ENCODE measurements around the gene PTGIS.

PTGIS gene

DNA sequence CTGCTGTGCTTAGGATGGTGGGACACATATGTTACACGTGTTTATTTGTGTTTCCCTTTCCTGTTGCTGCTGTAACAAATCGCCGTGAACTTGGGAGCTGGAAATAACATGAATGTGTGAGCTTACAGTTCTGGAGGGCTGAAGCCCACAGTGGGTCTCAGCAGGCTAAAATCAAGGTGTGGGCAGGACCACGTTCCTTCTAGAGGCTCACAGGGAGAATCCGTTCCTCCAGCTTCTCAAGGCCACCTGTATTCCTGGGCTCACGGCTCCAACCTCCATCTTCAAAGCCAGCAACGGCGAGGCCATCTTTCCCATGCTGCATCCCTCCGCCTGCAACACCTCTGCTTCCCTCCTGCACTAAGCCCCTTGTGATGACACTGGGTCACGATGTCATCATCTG is 27.4 kb upstream of the PTGIS start:
- H3K27ac ChIP-seq (replicated peaks), result no peak overlapping the region

GRCh38 chr20:49594931-49595315 is 27.0 kb upstream of the PTGIS start:
- Histone ChIP-seq H3K27me3 (ENCODE audit: insufficient read depth, poor library complexity, severe bottlenecking) (no peaks in the 10 kb centered on the region), H3K27ac (replicated peaks) (no peak overlapping the region), H3K4me3 (replicated peaks; ENCODE audit: insufficient read depth, low read length) (no peak overlapping the region)
- DNase-seq (ENCODE audit: low read depth in 1 of 2, low spot score in 1 of 2), result no peak
- TF ChIP-seq GABPA (IDR thresholded peaks at IDR 0.05; ENCODE audit: low read depth) (no peak), POLR2AphosphoS5 (IDR thresholded peaks at IDR 0.05; ENCODE audit: low read depth) (no peak), SPI1 (IDR thresholded peaks at IDR 0.05; ENCODE audit: borderline replicate concordance, low read depth) (no peak), REST (IDR thresholded peaks at IDR 0.05; ENCODE audit: insufficient replicate concordance, low read depth) (no peak)
- TF ChIP-seq, protein P1, sequence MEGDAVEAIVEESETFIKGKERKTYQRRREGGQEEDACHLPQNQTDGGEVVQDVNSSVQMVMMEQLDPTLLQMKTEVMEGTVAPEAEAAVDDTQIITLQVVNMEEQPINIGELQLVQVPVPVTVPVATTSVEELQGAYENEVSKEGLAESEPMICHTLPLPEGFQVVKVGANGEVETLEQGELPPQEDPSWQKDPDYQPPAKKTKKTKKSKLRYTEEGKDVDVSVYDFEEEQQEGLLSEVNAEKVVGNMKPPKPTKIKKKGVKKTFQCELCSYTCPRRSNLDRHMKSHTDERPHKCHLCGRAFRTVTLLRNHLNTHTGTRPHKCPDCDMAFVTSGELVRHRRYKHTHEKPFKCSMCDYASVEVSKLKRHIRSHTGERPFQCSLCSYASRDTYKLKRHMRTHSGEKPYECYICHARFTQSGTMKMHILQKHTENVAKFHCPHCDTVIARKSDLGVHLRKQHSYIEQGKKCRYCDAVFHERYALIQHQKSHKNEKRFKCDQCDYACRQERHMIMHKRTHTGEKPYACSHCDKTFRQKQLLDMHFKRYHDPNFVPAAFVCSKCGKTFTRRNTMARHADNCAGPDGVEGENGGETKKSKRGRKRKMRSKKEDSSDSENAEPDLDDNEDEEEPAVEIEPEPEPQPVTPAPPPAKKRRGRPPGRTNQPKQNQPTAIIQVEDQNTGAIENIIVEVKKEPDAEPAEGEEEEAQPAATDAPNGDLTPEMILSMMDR (IDR thresholded peaks at IDR 0.05; ENCODE audit: insufficient read depth, low read length), result no peak

More for the DNA sequence above, 27.4 kb upstream of the PTGIS start:
- TF ChIP-seq SPI1 (IDR thresholded peaks at IDR 0.05; ENCODE audit: borderline replicate concordance, low read depth) (no peak), REST (IDR thresholded peaks at IDR 0.05; ENCODE audit: insufficient replicate concordance, low read depth) (no peak), POLR2AphosphoS5 (IDR thresholded peaks at IDR 0.05; ENCODE audit: low read depth) (no peak), GABPA (IDR thresholded peaks at IDR 0.05; ENCODE audit: low read depth) (no peak)
- TF ChIP-seq, protein P1 (IDR thresholded peaks at IDR 0.05; ENCODE audit: insufficient read depth, low read length), result no peak
- no peak for DNase-seq (ENCODE audit: low read depth in 1 of 2, low spot score in 1 of 2)
- Histone ChIP-seq H3K27me3 (ENCODE audit: insufficient read depth, poor library complexity, severe bottlenecking) (no peaks in the 10 kb centered on the region), H3K4me3 (replicated peaks; ENCODE audit: insufficient read depth, low read length) (no peak overlapping the region)

DNA sequence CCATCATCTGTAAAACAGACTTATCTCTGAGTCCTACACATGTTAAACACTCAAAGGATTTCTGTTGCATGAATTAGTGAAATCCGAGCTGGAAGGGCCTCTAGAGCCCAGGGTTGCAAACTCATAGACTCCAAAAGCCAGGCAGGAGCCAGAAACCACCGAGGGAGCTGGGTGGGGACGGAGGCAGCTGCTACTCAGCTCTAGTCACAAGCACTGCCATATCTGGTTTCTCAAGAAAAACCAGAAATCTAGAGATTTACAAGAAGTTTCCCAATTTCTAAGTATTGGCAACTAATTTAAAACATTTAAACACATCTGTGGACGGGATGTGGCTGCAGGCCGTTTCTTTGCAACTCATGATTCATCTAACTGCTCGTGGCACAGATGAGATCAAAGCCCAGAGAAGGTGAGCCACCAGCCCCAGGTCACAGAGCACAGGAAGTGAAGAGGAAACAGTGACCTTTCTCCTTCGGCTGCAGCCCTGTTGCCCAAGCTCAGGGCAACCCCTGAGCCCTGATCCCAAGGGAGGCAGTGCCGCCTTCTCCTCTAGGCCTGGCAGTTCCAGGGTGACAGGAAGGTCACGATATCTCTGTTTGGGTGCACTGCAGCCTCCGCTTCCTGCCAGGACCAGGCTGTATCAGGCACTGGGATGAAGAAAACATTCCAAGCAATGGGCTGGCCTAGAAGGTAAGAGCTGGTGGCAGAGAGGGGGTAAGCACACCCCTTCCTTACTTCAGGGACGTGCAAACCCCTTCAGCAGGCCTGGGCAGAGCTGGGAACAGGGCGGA is 26.4 kb upstream of the PTGIS start:
- Histone ChIP-seq H3K27ac (replicated peaks) (no peak overlapping the region), H3K27me3 (ENCODE audit: insufficient read depth, poor library complexity, severe bottlenecking) (no peaks in the 10 kb centered on the region)

More for the DNA sequence above, 26.4 kb upstream of the PTGIS start:
- no peak for TF ChIP-seq SPI1 (IDR thresholded peaks at IDR 0.05; ENCODE audit: borderline replicate concordance, low read depth)
- TF ChIP-seq GABPA (IDR thresholded peaks at IDR 0.05; ENCODE audit: low read depth), result no peak
- no peak for TF ChIP-seq REST (IDR thresholded peaks at IDR 0.05; ENCODE audit: insufficient replicate concordance, low read depth)
- TF ChIP-seq POLR2AphosphoS5 (IDR thresholded peaks at IDR 0.05; ENCODE audit: low read depth), result no peak
- TF ChIP-seq, protein P1 (IDR thresholded peaks at IDR 0.05; ENCODE audit: insufficient read depth, low read length), result no peak
- no peak overlapping the region for H3K4me3 ChIP-seq (replicated peaks; ENCODE audit: insufficient read depth, low read length)
- DNase-seq (ENCODE audit: low read depth in 1 of 2, low spot score in 1 of 2), result peak in 1 of 2 experiments; percentile 75
